Measurements from ENCODE around the gene ADORA1. TPM values are rescaled to one million over a fixed set of nuclear protein-coding genes. Genes with fewer than 3 reads are reported as not detected.

The ADORA1 gene
- polyA plus RNA-seq, 3 donors from 2014 or later = 0.18 to 3.7 TPM; not detected in 1

GRCh38 chr1:203131548-203132200 lies 4.1 kb downstream of the ADORA1 start:
- peaks cover 2 to 15% (median 13%) of the 10 kb centered on the region in 3 donors for H3K27me3 Mint-ChIP-seq (ENCODE audit: low read depth in 3 of 3)

GRCh38 chr1:203133970-203134725 lies 6.6 kb downstream of the ADORA1 start:
- no peak overlapping the region for H3K27ac Mint-ChIP-seq

More at GRCh38 chr1:203131548-203132200, 4.1 kb downstream of the ADORA1 start:
- Mint-ChIP-seq H3K36me3 (no peaks in the 10 kb centered on the region), H3K4me1 (peaks cover 10% of the 10 kb centered on the region in 2 donors), H3K4me3 (no peak overlapping the region), H3K27ac (no peak overlapping the region), H3K9me3 (no peaks in the 10 kb centered on the region)
- DNase-seq = no peak

GRCh38 chr1:203135636-203136305 lies 8.2 kb downstream of the ADORA1 start:
- H3K27ac Mint-ChIP-seq = no peak overlapping the region
- H3K9me3 Mint-ChIP-seq = no peaks in the 10 kb centered on the region
- peaks cover 0 to 9% (median 2%) of the 10 kb centered on the region in 3 donors for H3K27me3 Mint-ChIP-seq (ENCODE audit: low read depth in 3 of 3)

More at GRCh38 chr1:203133970-203134725, 6.6 kb downstream of the ADORA1 start:
- Mint-ChIP-seq H3K27me3 (ENCODE audit: low read depth in 3 of 3) (peaks cover 2 to 10% (median 3%) of the 10 kb centered on the region in 3 donors), H3K4me3 (no peak overlapping the region), H3K4me1 (peaks cover 5 to 10% of the 10 kb centered on the region in 2 donors), H3K36me3 (no peaks in the 10 kb centered on the region), H3K9me3 (no peaks in the 10 kb centered on the region)
- no peak for DNase-seq

GRCh38 chr1:203136409-203137042 lies 9.0 kb downstream of the ADORA1 start:
- no peak overlapping the region for H3K27ac Mint-ChIP-seq
- DNase-seq = no peak
- H3K9me3 Mint-ChIP-seq = no peaks in the 10 kb centered on the region
- no peak overlapping the region for H3K4me3 Mint-ChIP-seq
- H3K4me1 Mint-ChIP-seq = peaks cover 5 to 10% of the 10 kb centered on the region in 2 donors
- H3K27me3 Mint-ChIP-seq (ENCODE audit: low read depth in 3 of 3) = peaks cover 0 to 9% (median 2%) of the 10 kb centered on the region in 3 donors
- no peaks in the 10 kb centered on the region for H3K36me3 Mint-ChIP-seq

More at GRCh38 chr1:203135636-203136305, 8.2 kb downstream of the ADORA1 start:
- Mint-ChIP-seq H3K4me3 (no peak overlapping the region), H3K4me1 (peaks cover 5 to 10% of the 10 kb centered on the region in 2 donors), H3K36me3 (no peaks in the 10 kb centered on the region)
- DNase-seq = no peak

- Mint-ChIP-seq H3K27me3 (ENCODE audit: low read depth in 3 of 3) (peaks cover 0 to 9% (median 2%) of the 10 kb centered on the region in 3 donors), H3K4me1 (peaks cover 5 to 10% of the 10 kb centered on the region in 2 donors), H3K4me3 (no peak overlapping the region), H3K36me3 (no peaks in the 10 kb centered on the region), H3K9me3 (no peaks in the 10 kb centered on the region), H3K27ac (no peak overlapping the region)
- no peak for DNase-seq
Measured at GRCh38 chr1:203137324-203137723, 9.8 kb downstream of the ADORA1 start.

- H3K9me3 Mint-ChIP-seq = no peaks in the 10 kb centered on the region
- no peak overlapping the region for H3K4me3 Mint-ChIP-seq
- no peak for DNase-seq
- H3K27ac Mint-ChIP-seq = no peak overlapping the region
- H3K27me3 Mint-ChIP-seq (ENCODE audit: low read depth in 3 of 3) = peaks cover 0 to 9% (median 2%) of the 10 kb centered on the region in 3 donors
- peaks cover 5 to 10% of the 10 kb centered on the region in 2 donors for H3K4me1 Mint-ChIP-seq
- H3K36me3 Mint-ChIP-seq = no peaks in the 10 kb centered on the region
Measured at GRCh38 chr1:203138066-203138465, 10.5 kb downstream of the ADORA1 start.

GRCh38 chr1:203139976-203140475 lies 12.5 kb downstream of the ADORA1 start:
- Mint-ChIP-seq H3K27ac (no peak overlapping the region), H3K36me3 (no peaks in the 10 kb centered on the region), H3K9me3 (no peaks in the 10 kb centered on the region), H3K4me3 (no peak overlapping the region), H3K27me3 (ENCODE audit: low read depth in 3 of 3) (peaks cover 0 to 3% (median 0%) of the 10 kb centered on the region in 3 donors), H3K4me1 (peaks cover 5 to 10% of the 10 kb centered on the region in 2 donors)
- no peak for DNase-seq

- no peak overlapping the region for H3K27ac Mint-ChIP-seq
Measured at GRCh38 chr1:203140743-203141520, 13.4 kb downstream of the ADORA1 start.

GRCh38 chr1:203142124-203142523 lies 14.6 kb downstream of the ADORA1 start:
- H3K9me3 Mint-ChIP-seq = peaks cover 0 to under 1% (median 0%) of the 10 kb centered on the region in 6 donors
- H3K27me3 Mint-ChIP-seq (ENCODE audit: low read depth in 3 of 3) = no peaks in the 10 kb centered on the region
- no peaks in the 10 kb centered on the region for H3K4me1 Mint-ChIP-seq
- H3K27ac Mint-ChIP-seq = no peak overlapping the region
- no peaks in the 10 kb centered on the region for H3K36me3 Mint-ChIP-seq
- DNase-seq = no peak
- no peak overlapping the region for H3K4me3 Mint-ChIP-seq

More at GRCh38 chr1:203140743-203141520, 13.4 kb downstream of the ADORA1 start:
- no peak overlapping the region for H3K4me3 Mint-ChIP-seq
- H3K36me3 Mint-ChIP-seq = no peaks in the 10 kb centered on the region
- no peaks in the 10 kb centered on the region for H3K9me3 Mint-ChIP-seq
- peaks cover 0 to 3% (median 0%) of the 10 kb centered on the region in 3 donors for H3K27me3 Mint-ChIP-seq (ENCODE audit: low read depth in 3 of 3)
- DNase-seq = no peak
- H3K4me1 Mint-ChIP-seq = peaks cover 3 to 6% of the 10 kb centered on the region in 2 donors

- Mint-ChIP-seq H3K27me3 (ENCODE audit: low read depth in 3 of 3) (no peaks in the 10 kb centered on the region), H3K4me1 (no peaks in the 10 kb centered on the region), H3K4me3 (no peak overlapping the region), H3K9me3 (peaks cover 0 to 2% (median 0%) of the 10 kb centered on the region in 6 donors), H3K36me3 (no peaks in the 10 kb centered on the region), H3K27ac (no peak overlapping the region)
- no peak for DNase-seq
Measured at GRCh38 chr1:203142684-203143408, 15.3 kb downstream of the ADORA1 start.

GRCh38 chr1:203143641-203144040 lies 16.1 kb downstream of the ADORA1 start:
- H3K36me3 Mint-ChIP-seq = no peaks in the 10 kb centered on the region
- H3K9me3 Mint-ChIP-seq = peaks cover 0 to 2% (median 0%) of the 10 kb centered on the region in 6 donors
- H3K4me1 Mint-ChIP-seq = no peaks in the 10 kb centered on the region
- H3K4me3 Mint-ChIP-seq = no peak overlapping the region
- DNase-seq = no peak
- H3K27ac Mint-ChIP-seq = no peak overlapping the region
- no peaks in the 10 kb centered on the region for H3K27me3 Mint-ChIP-seq (ENCODE audit: low read depth in 3 of 3)

- DNase-seq = no peak
- Mint-ChIP-seq H3K4me1 (no peaks in the 10 kb centered on the region), H3K36me3 (no peaks in the 10 kb centered on the region), H3K27ac (no peak overlapping the region), H3K4me3 (no peak overlapping the region), H3K27me3 (ENCODE audit: low read depth in 3 of 3) (no peaks in the 10 kb centered on the region), H3K9me3 (peaks cover 0 to 2% (median 0%) of the 10 kb centered on the region in 6 donors)
Measured at GRCh38 chr1:203144661-203145060, 17.1 kb downstream of the ADORA1 start.

Measured in immature natural killer cell (primary cell).